Kidney capillary endothelial cell (primary cell): ENCODE results near the gene HYDIN.

Experiments
- DNase-seq: peaks from one replicate; pipeline ENCODE4 v3.0.0-alpha.2; 2018; ENCODE audit warnings: low spot score

Gene HYDIN

DNA sequence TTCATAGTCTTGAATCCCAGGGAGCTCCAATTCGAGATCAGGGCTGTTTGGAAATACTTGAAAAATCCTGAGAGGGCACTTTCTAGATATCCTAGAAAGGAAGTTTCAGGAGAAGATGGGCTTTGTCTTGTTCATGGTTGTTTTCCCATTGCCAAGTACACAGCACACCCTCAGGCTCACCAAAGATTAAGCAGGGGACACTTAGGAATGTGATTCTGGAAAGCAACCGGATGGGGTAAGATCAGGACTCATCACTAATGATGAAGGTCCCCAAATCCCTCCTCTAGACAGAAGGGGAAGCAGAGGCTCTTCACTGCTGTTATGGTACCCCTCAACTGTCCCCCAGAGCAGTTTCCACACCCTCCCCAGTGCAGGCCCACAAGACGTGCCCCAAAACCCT is 470.3 kb downstream of the HYDIN start:
- no peak for DNase-seq

DNA sequence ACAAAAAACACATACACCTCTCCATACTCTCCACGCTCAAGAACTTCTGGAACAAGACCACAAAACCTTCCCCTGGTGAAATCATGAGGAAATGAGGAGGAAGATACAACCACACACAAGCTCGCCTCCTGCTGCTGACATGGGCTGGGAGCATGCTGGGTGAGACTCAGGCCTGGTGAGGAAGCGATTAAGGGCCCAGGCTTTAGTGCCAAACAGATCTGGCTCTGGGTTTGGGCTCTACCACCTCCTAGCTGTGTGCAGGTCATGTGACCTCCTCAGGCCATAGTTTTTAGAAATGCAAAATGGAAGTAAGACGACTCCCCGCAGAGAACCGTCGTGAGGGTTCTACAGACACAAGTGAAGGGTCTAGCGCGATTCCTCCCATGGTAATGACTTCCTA is 470.9 kb downstream of the HYDIN start:
- DNase-seq, result no peak

DNA sequence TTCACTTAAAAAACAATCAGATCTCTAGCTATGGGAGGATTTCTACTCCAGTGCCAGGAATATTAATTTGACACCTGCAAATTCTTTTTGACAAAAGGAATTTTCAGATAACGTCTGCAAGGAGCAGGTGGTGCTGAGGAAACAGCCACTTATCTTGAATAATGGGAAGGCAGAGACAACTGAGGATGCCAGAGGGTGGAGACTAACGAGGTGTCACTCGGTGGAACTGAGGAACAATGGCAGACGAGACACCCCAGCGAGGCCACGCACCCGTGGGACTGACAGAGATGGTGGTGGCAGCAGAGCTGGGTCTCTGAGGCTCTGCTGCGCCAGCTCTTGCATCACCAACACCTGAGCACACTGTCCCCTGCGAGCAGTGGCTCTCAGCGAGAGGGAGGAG is 471.7 kb downstream of the HYDIN start:
- no peak for DNase-seq
